ENCODE measurements around the gene KRT33A. TPM values are rescaled to one million over a fixed set of nuclear protein-coding genes. Genes with fewer than 3 reads are reported as not detected.

KRT33A gene
- total and polyA plus RNA-seq, 2 of the 8 experiments (the other 6 are each of a cell fraction or from before 2014, with no cell fraction given) = not detected

GRCh38 chr17:41296846-41297245, 53.8 kb downstream of the KRT33A start:
- Histone ChIP-seq H3K4me1 (replicated peaks in 1 of 4; ENCODE audit: control insufficient read depth in 3 of 4, insufficient read depth in 4 of 4, low read length in 3 of 4) (no peaks in the 10 kb centered on the region; a peak in 1 of 7 replicates), H4K8ac (ENCODE audit: extremely low read depth, insufficient read depth, low read length) (no peak overlapping the region), H2AK5ac (ENCODE audit: low read depth, low read length) (no peak overlapping the region), H3K4me2 (ENCODE audit: insufficient read depth in 1 of 2, low read depth in 2 of 2, low read length in 2 of 2) (no peak overlapping the region), H2BK5ac (ENCODE audit: low read depth, low read length) (no peak overlapping the region), H2BK15ac (ENCODE audit: low read length) (no peak overlapping the region), H3K4ac (replicated peaks; ENCODE audit: insufficient read length, low read depth, low read length) (no peak overlapping the region), H2BK12ac (ENCODE audit: low read depth, low read length) (no peak overlapping the region), H3K36me3 (ENCODE audit: control insufficient read depth in 2 of 4, insufficient read depth in 4 of 4, low read length in 3 of 4) (no peaks in the 10 kb centered on the region), H3K9me3 (ENCODE audit: insufficient read depth in 2 of 2, low read depth in 1 of 2, low read length in 1 of 2) (no peaks in the 10 kb centered on the region; a peak in 1 of 4 replicates), H3K18ac (ENCODE audit: extremely low read depth, low read length) (no peak overlapping the region), H4K20me1 (replicated peaks in 1 of 2; ENCODE audit: control insufficient read depth in 1 of 2, insufficient read depth in 2 of 2, low read length in 2 of 2) (no peaks in the 10 kb centered on the region), H3K23me2 (ENCODE audit: low read depth, low read length) (no peaks in the 10 kb centered on the region), H3K56ac (replicated peaks; ENCODE audit: insufficient read length, low read depth, low read length) (no peak overlapping the region), H3K14ac (ENCODE audit: insufficient read length) (no peak overlapping the region), H3K9ac (replicated peaks in 1 of 4; ENCODE audit: extremely low read depth in 1 of 4, low read depth in 3 of 4, low read length in 3 of 4) (no peak overlapping the region), H3K23ac (ENCODE audit: insufficient read length) (no peak overlapping the region), H2BK20ac (ENCODE audit: low read length) (no peak overlapping the region), H2AFZ (ENCODE audit: low read length) (no peak overlapping the region), H3K27me3 (replicated peaks in 1 of 4; ENCODE audit: control insufficient read depth in 3 of 4, extremely low read depth in 1 of 4, insufficient read depth in 3 of 4, low read length in 3 of 4) (no peaks in the 10 kb centered on the region), H3K79me2 (ENCODE audit: control insufficient read depth in 1 of 2, insufficient read depth in 2 of 2, low read length in 2 of 2) (no peaks in the 10 kb centered on the region), H4K5ac (ENCODE audit: insufficient read length, low read depth, low read length) (no peak overlapping the region), H3K79me1 (ENCODE audit: low read depth, low read length) (no peaks in the 10 kb centered on the region), H2BK120ac (replicated peaks; ENCODE audit: low read depth, low read length) (no peak overlapping the region), H3K4me3 (ENCODE audit: extremely low read depth in 1 of 4, insufficient read depth in 2 of 4, low read depth in 3 of 4, low read length in 4 of 4) (no peak overlapping the region), H3K27ac (ENCODE audit: low read depth, low read length) (no peak overlapping the region), H4K91ac (replicated peaks; ENCODE audit: insufficient read length, low read length) (no peak overlapping the region)
- POLR2A ChIA-PET (ENCODE audit: partially characterized antibody) = no interaction called here
- DNase-seq (ENCODE audit: low read depth in 1 of 2, low spot score in 2 of 2) (no peak), FAIRE-seq (no peak)
- WGBS, 2 experiments (ENCODE audit: extremely low coverage in 1 of 2, insufficient coverage in 1 of 2, insufficient read length in 1 of 2, insufficient replicate concordance in 2 of 2, low coverage in 1 of 2, low lambda C conversion rate in 2 of 2, missing lambda C conversion rate in 1 of 2) = 74% methylated on average over 1 of the region's 1 CpG; no CpG with 5 or more reads in 1 of the 2 experiments
- CTCF ChIA-PET (ENCODE audit: partially characterized antibody) = interaction anchor here (0.6 kb wide), 1 partner anchor 16 kb away, joined by 3 read pairs; no protein-coding TSS in a partner anchor
- TF ChIP-seq SIN3A (conservative IDR thresholded peaks at IDR 0.05 in 1 of 2, IDR thresholded peaks at IDR 0.05 in 1 of 2; ENCODE audit: low read depth in 1 of 2, low read length in 2 of 2) (no peak), TAF1 (IDR thresholded peaks at IDR 0.05; ENCODE audit: low read depth, low read length) (no peak), MAX (IDR thresholded peaks at IDR 0.05) (no peak), BRCA1 (IDR thresholded peaks at IDR 0.05; ENCODE audit: low read depth, low read length) (no peak), BCL11A (IDR thresholded peaks at IDR 0.05; ENCODE audit: low read depth in 2 of 2, low read length in 2 of 2) (no peak), CHD1 (IDR thresholded peaks at IDR 0.05; ENCODE audit: low read depth, low read length) (no peak), USF2 (IDR thresholded peaks at IDR 0.05; ENCODE audit: low read length) (no peak), HDAC2 (IDR thresholded peaks at IDR 0.05; ENCODE audit: borderline replicate concordance in 1 of 2, low read depth in 2 of 2, low read length in 2 of 2) (no peak), ATF2 (IDR thresholded peaks at IDR 0.05; ENCODE audit: low read length) (no peak), SIRT6 (IDR thresholded peaks at IDR 0.05; ENCODE audit: low read length) (no peak), CBX5 (IDR thresholded peaks at IDR 0.05; ENCODE audit: low read depth, low read length) (no peak)

Data from H1 (cell line).